ENCODE results near the gene LYRM4.
A peak's percentile ranks its signal among the peaks of the same experiment; 100 is the strongest.

LYRM4 gene

GRCh38 chr6:5112066-5112799 is 148.5 kb downstream of the LYRM4 start:
- Histone ChIP-seq H3K4me1 (ENCODE audit: insufficient read depth, poor library complexity, severe bottlenecking) (peaks cover 7% of the 10 kb centered on the region), H3K4me3 (ENCODE audit: severe bottlenecking) (no peak overlapping the region), H3K27ac (ENCODE audit: poor library complexity, severe bottlenecking) (peak overlapping the region; percentile 21), H3K9me3 (ENCODE audit: severe bottlenecking) (no peaks in the 10 kb centered on the region), H3K27me3 (ENCODE audit: insufficient read depth, poor library complexity, severe bottlenecking) (no peaks in the 10 kb centered on the region), H3K36me3 (ENCODE audit: low read depth) (0 out of 2 replicates have a peak, but pooled peaks cover 3% of the 10 kb centered on the region)
- DNase-seq (ENCODE audit: low spot score) (no peak), ATAC-seq (ENCODE audit: low read depth) (peak; percentile 91)
- no peak for TF ChIP-seq CTCF (IDR thresholded peaks at IDR 0.05; ENCODE audit: poor library complexity, severe bottlenecking)

GRCh38 chr6:5111626-5112025 is 149.1 kb downstream of the LYRM4 start:
- Histone ChIP-seq H3K4me1 (ENCODE audit: insufficient read depth, poor library complexity, severe bottlenecking) (peaks cover 7% of the 10 kb centered on the region), H3K4me3 (ENCODE audit: severe bottlenecking) (no peak overlapping the region), H3K9me3 (ENCODE audit: severe bottlenecking) (no peaks in the 10 kb centered on the region), H3K27me3 (ENCODE audit: insufficient read depth, poor library complexity, severe bottlenecking) (no peaks in the 10 kb centered on the region), H3K36me3 (ENCODE audit: low read depth) (0 out of 2 replicates have a peak, but pooled peaks cover 3% of the 10 kb centered on the region), H3K27ac (ENCODE audit: poor library complexity, severe bottlenecking) (peak overlapping the region; percentile 21)
- DNase-seq (ENCODE audit: low spot score) (no peak), ATAC-seq (ENCODE audit: low read depth) (no peak)
- TF ChIP-seq CTCF (IDR thresholded peaks at IDR 0.05; ENCODE audit: poor library complexity, severe bottlenecking): no peak

GRCh38 chr6:5110246-5110645 is 150.5 kb downstream of the LYRM4 start:
- TF ChIP-seq CTCF (IDR thresholded peaks at IDR 0.05; ENCODE audit: poor library complexity, severe bottlenecking): no peak
- no peak overlapping the region for H3K4me3 ChIP-seq (ENCODE audit: severe bottlenecking)
- H3K27ac ChIP-seq (ENCODE audit: poor library complexity, severe bottlenecking): no peak overlapping the region
- H3K4me1 ChIP-seq (ENCODE audit: insufficient read depth, poor library complexity, severe bottlenecking): peaks cover 7% of the 10 kb centered on the region
- H3K36me3 ChIP-seq (ENCODE audit: low read depth): 0 out of 2 replicates have a peak, but pooled peaks cover 3% of the 10 kb centered on the region
- no peaks in the 10 kb centered on the region for H3K27me3 ChIP-seq (ENCODE audit: insufficient read depth, poor library complexity, severe bottlenecking)
- no peak for DNase-seq (ENCODE audit: low spot score)
- ATAC-seq (ENCODE audit: low read depth): no peak
- no peaks in the 10 kb centered on the region for H3K9me3 ChIP-seq (ENCODE audit: severe bottlenecking)

GRCh38 chr6:5109436-5109835 is 151.3 kb downstream of the LYRM4 start:
- ATAC-seq (ENCODE audit: low read depth): no peak
- H3K36me3 ChIP-seq (ENCODE audit: low read depth): 0 out of 2 replicates have a peak, but pooled peaks cover 3% of the 10 kb centered on the region
- no peaks in the 10 kb centered on the region for H3K9me3 ChIP-seq (ENCODE audit: severe bottlenecking)
- no peak overlapping the region for H3K27ac ChIP-seq (ENCODE audit: poor library complexity, severe bottlenecking)
- H3K4me3 ChIP-seq (ENCODE audit: severe bottlenecking): no peak overlapping the region
- peaks cover 7% of the 10 kb centered on the region for H3K4me1 ChIP-seq (ENCODE audit: insufficient read depth, poor library complexity, severe bottlenecking)
- no peaks in the 10 kb centered on the region for H3K27me3 ChIP-seq (ENCODE audit: insufficient read depth, poor library complexity, severe bottlenecking)
- no peak for TF ChIP-seq CTCF (IDR thresholded peaks at IDR 0.05; ENCODE audit: poor library complexity, severe bottlenecking)
- DNase-seq (ENCODE audit: low spot score): no peak

GRCh38 chr6:5108536-5109150 is 152.1 kb downstream of the LYRM4 start:
- ATAC-seq (ENCODE audit: low read depth): no peak
- Histone ChIP-seq H3K9me3 (ENCODE audit: severe bottlenecking) (no peaks in the 10 kb centered on the region), H3K4me3 (ENCODE audit: severe bottlenecking) (no peak overlapping the region), H3K36me3 (ENCODE audit: low read depth) (0 out of 2 replicates have a peak, but pooled peaks cover 3% of the 10 kb centered on the region), H3K27me3 (ENCODE audit: insufficient read depth, poor library complexity, severe bottlenecking) (no peaks in the 10 kb centered on the region), H3K27ac (ENCODE audit: poor library complexity, severe bottlenecking) (no peak overlapping the region), H3K4me1 (ENCODE audit: insufficient read depth, poor library complexity, severe bottlenecking) (peaks cover 7% of the 10 kb centered on the region)
- DNase-seq (ENCODE audit: low spot score): no peak
- TF ChIP-seq CTCF (IDR thresholded peaks at IDR 0.05; ENCODE audit: poor library complexity, severe bottlenecking): no peak

Measured in RWPE2 (cell line).